GM18502 (cell line): Measurements from ENCODE around the gene C12orf43.

ENCODE experiments used
- ATAC-seq: cut with Tn5 transposase; IDR thresholded peaks from one replicate; pipeline ENCODE4 v1.9.1; 2021; ENCODE audit warnings: mild to moderate bottlenecking; ENCODE audit not compliant: unreplicated experiment, poor library complexity

Gene C12orf43

GRCh38 chr12:121001060-121001459, 15.2 kb downstream of the C12orf43 start:
- no peak for ATAC-seq

- ATAC-seq, result no peak
Observed at GRCh38 chr12:121000530-121000929, 15.8 kb downstream of the C12orf43 start.

GRCh38 chr12:120999191-121000120, 16.8 kb downstream of the C12orf43 start:
- ATAC-seq, result no peak

GRCh38 chr12:120998435-120998834, 17.9 kb downstream of the C12orf43 start:
- ATAC-seq, result no peak

GRCh38 chr12:120997448-120997847, 18.8 kb downstream of the C12orf43 start:
- no peak for ATAC-seq

- no peak for ATAC-seq
Observed at GRCh38 chr12:120996133-120996746, 20.0 kb downstream of the C12orf43 start.

GRCh38 chr12:120994589-120995337, 21.5 kb downstream of the C12orf43 start:
- ATAC-seq, result no peak

- no peak for ATAC-seq
Observed at GRCh38 chr12:120994059-120994458, 22.2 kb downstream of the C12orf43 start.

- ATAC-seq, result no peak
Observed at GRCh38 chr12:120993496-120993895, 22.8 kb downstream of the C12orf43 start.

GRCh38 chr12:120992989-120993388, 23.3 kb downstream of the C12orf43 start:
- ATAC-seq, result no peak

- ATAC-seq, result no peak
Observed at GRCh38 chr12:120991965-120992364, 24.3 kb downstream of the C12orf43 start.

- ATAC-seq, result no peak
Observed at GRCh38 chr12:120990487-120991055, 25.7 kb downstream of the C12orf43 start.

GRCh38 chr12:120989687-120990086, 26.6 kb downstream of the C12orf43 start:
- no peak for ATAC-seq

GRCh38 chr12:120988658-120989057, 27.6 kb downstream of the C12orf43 start:
- no peak for ATAC-seq

- ATAC-seq, result no peak
Observed at GRCh38 chr12:120988234-120988633, 28.1 kb downstream of the C12orf43 start.

- ATAC-seq, result no peak
Observed at GRCh38 chr12:120984351-120984898, 31.9 kb downstream of the C12orf43 start.

- no peak for ATAC-seq
Observed at GRCh38 chr12:120983759-120984158, 32.5 kb downstream of the C12orf43 start.

- no peak for ATAC-seq
Observed at GRCh38 chr12:120982659-120983058, 33.6 kb downstream of the C12orf43 start.

GRCh38 chr12:120981407-120981941, 34.8 kb downstream of the C12orf43 start:
- no peak for ATAC-seq

GRCh38 chr12:120980800-120981368, 35.4 kb downstream of the C12orf43 start:
- ATAC-seq, result no peak
